Peyer's patch (tissue), 4 donors: Measurements from ENCODE around the gene BIRC7. TPM values are rescaled to one million over a fixed set of nuclear protein-coding genes. Genes with fewer than 3 reads are reported as not detected.

Source experiments
- DNase-seq, 3 donors: peaks; one replicate each; pipeline ENCODE4 v3.0.0-alpha.2; 2017 to 2019
- H3K27ac ChIP-seq, 4 donors: fragments of 200-600 bp; sonication (generic); one replicate each; pipeline ENCODE4 v1.5.1; 2016 to 2019
- H3K27me3 ChIP-seq, 2 donors: fragments of 200-600 bp; sonication (generic); one replicate each; pipeline ENCODE4 v1.5.1; 2019
- H3K36me3 ChIP-seq, 3 donors: fragments of 200-600 bp; sonication (generic); one replicate each; pipeline ENCODE4 v1.5.1; 2016 to 2019
- H3K4me1 ChIP-seq, 4 donors: fragments of 200-600 bp; sonication (generic); one replicate each; pipeline ENCODE4 v1.5.1; 2016 to 2019
- H3K4me3 ChIP-seq, 4 donors: fragments of 200-600 bp; sonication (generic); 1 replicate in 3 of 4; 2 replicates in 1 of 4; pipeline ENCODE4 v1.5.1; 2016 to 2019; ENCODE audit warnings: mild to moderate bottlenecking in 1 of 4
- H3K9me3 ChIP-seq, 4 donors: fragments of 200-600 bp; sonication (generic); one replicate each; pipeline ENCODE4 v1.5.1; 2016 to 2019; ENCODE audit warnings: mild to moderate bottlenecking in 1 of 4
- POLR2A ChIP-seq, 2 donors: fragments of 450-650 bp; IDR thresholded peaks; one replicate each; pipeline ENCODE4 v1.5.1; 2017; ENCODE audit warnings: antibody characterized with exemption in 2 of 2, mild to moderate bottlenecking in 2 of 2, moderate library complexity in 2 of 2
- total RNA-seq, 4 donors: library from RNA; depleted of rRNA; stranded (reverse); fragments of >200 nt; gene quantifications; one replicate each; pipeline ENCODE4 v1.1.0, GENCODE V29; 2016
- TF ChIP-seq, protein P1 (sequence below), 6 experiments: fragments of 450-650 bp in 4 of 6; fragments of 200-600 bp in 2 of 6; sonication (generic) in 1 of 6; IDR thresholded peaks; one replicate each; pipeline ENCODE4 v1.5.1; 2017 to 2019; ENCODE audit warnings: antibody characterized with exemption in 6 of 6, mild to moderate bottlenecking in 3 of 6, moderate library complexity in 1 of 6

The BIRC7 gene
- total RNA-seq, 4 donors from 2014 or later, result not detected

DNA sequence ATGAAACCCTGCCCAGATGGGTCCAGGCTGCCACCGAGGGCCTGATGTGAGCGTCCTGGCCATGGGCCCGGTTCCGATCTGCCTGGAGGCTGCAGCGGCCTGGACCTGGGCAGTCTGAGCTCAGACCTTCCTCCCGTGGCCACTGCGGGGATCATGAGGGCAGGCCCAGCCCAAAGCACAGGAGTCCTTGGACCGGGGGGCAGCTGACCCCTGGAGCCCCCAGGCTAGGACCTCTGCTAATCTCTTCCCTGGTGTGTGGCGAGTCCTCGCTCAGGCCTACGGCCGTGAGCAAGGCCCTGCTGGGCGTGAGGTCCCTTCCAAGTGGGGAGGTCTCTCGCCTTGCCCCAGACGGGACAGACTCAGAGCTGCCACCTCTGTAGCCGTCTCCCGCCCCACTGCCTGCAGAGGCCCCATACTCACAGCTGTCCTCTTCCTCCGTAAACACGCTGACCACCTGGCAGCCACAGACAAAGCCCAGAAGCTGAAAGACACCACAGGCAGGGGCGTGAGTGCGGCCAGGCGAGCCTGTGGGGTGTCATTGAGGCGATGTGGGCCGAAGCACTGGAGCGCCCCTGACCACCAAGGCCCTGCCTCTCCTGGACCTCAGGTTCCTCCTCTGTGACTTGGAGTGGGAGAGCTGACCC lies 8.0 kb downstream of the BIRC7 start:
- Histone ChIP-seq H3K36me3 (no peaks in the 10 kb centered on the region), H3K9me3 (no peaks in the 10 kb centered on the region), H3K27ac (no peak overlapping the region), H3K4me1 (no peaks in the 10 kb centered on the region), H3K27me3 (peaks cover 0 to 8% of the 10 kb centered on the region in 2 donors), H3K4me3 (no peak overlapping the region)
- TF ChIP-seq, protein P1, sequence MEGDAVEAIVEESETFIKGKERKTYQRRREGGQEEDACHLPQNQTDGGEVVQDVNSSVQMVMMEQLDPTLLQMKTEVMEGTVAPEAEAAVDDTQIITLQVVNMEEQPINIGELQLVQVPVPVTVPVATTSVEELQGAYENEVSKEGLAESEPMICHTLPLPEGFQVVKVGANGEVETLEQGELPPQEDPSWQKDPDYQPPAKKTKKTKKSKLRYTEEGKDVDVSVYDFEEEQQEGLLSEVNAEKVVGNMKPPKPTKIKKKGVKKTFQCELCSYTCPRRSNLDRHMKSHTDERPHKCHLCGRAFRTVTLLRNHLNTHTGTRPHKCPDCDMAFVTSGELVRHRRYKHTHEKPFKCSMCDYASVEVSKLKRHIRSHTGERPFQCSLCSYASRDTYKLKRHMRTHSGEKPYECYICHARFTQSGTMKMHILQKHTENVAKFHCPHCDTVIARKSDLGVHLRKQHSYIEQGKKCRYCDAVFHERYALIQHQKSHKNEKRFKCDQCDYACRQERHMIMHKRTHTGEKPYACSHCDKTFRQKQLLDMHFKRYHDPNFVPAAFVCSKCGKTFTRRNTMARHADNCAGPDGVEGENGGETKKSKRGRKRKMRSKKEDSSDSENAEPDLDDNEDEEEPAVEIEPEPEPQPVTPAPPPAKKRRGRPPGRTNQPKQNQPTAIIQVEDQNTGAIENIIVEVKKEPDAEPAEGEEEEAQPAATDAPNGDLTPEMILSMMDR (IDR thresholded peaks at IDR 0.05), result no peak
- TF ChIP-seq POLR2A (IDR thresholded peaks at IDR 0.05), result no peak
- no peak for DNase-seq

DNA sequence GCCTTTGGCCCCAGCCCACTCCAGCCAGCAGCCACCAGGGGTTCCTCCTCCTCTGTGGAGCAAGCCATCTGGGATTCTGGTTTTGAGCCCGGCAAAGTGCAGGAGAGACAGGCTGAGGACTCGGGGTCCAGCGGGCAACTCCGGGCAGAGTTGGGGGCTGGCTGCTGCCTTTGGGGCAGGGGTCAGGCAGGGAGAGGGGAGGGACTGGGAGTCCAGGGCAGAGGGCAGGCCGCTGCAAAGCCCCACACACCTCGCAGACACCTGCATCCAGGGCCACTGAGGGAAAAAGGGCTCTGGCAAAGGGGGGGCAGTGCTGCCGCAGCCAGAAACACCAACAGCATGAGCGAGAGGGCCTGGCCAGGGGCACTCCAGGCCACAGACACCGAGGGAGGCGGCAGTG lies 8.8 kb downstream of the BIRC7 start:
- Histone ChIP-seq H3K4me1 (no peaks in the 10 kb centered on the region), H3K27ac (no peak overlapping the region), H3K9me3 (no peaks in the 10 kb centered on the region), H3K4me3 (no peak overlapping the region), H3K27me3 (peaks cover 0 to 8% of the 10 kb centered on the region in 2 donors), H3K36me3 (no peaks in the 10 kb centered on the region)
- no peak for TF ChIP-seq POLR2A (IDR thresholded peaks at IDR 0.05)
- TF ChIP-seq, protein P1 (IDR thresholded peaks at IDR 0.05), result no peak
- DNase-seq, result no peak

DNA sequence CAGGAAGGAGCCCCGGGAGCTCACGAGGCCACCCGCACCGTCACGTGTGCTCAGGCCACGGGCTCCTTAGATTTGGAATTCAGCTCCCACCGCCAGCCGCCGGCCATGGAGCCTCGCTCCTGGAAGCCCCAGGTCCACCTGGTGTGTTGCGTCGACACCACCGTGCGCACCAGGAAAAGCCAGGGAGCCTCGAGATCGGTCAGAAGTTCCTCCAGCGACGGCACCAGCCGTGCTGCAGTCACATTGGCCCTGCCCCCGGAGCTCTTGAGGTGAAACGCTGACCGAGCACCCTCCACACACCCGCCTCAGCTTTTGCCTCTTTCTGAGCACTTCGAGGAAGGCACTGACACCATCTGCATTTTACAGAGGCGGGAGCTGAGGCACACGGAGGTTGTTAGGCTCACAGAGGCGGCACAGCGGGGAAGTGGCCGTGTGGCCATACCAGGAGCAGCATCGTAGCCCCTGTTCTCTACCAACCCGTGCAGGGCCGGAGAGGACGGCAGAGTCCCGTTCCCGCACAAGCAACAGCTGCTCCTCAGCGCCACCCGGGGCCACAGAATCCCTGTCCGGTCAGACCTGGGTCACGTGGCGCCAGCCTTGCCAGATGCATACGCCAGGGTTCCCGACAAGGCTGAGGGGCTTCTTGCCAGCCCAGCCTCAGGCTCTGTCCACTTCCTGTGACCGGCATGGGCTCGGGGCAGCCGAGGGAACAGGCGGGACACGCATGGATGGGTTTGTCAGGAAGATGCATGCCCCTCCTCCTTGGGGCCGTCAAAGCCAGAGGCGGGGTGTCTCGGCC lies 11.0 kb downstream of the BIRC7 start:
- Histone ChIP-seq H3K36me3 (no peaks in the 10 kb centered on the region), H3K9me3 (no peaks in the 10 kb centered on the region), H3K27ac (no peak overlapping the region), H3K4me3 (no peak overlapping the region), H3K4me1 (no peaks in the 10 kb centered on the region), H3K27me3 (peaks cover 0 to 8% of the 10 kb centered on the region in 2 donors)
- TF ChIP-seq, protein P1 (IDR thresholded peaks at IDR 0.05), result no peak
- TF ChIP-seq POLR2A (IDR thresholded peaks at IDR 0.05), result no peak
- DNase-seq, result no peak

DNA sequence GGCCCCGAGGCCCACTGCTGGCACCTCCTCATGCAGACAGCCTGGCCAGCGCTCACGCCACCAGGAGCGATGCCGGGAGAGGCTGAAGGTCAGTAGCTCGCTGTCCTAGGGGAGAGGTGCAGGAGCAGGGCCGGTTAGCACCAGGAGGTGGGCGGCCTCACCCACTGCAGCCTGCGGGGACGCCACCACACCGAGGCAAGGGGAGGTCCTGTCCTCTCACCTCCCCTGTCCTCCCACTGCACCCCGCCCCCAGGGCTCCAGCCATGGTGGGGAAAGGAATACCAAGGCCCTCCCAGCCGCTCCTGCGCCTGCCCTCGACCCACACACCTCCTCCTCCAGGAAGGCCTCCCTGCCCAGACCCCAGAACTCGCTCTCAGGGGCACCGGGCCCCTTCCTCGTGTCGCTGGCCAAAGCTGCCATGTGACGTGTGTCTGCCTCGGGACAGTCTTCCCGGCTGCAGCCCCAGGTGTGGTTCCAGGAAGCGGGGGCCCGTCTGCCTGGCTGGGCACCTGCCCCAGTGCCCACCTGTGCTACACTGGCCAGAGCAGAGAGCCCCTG lies 12.0 kb downstream of the BIRC7 start:
- DNase-seq, result no peak
- Histone ChIP-seq H3K4me3 (no peak overlapping the region), H3K27me3 (peaks cover 0 to 8% of the 10 kb centered on the region in 2 donors), H3K36me3 (no peaks in the 10 kb centered on the region), H3K4me1 (no peaks in the 10 kb centered on the region), H3K27ac (no peak overlapping the region), H3K9me3 (no peaks in the 10 kb centered on the region)
- TF ChIP-seq, protein P1 (IDR thresholded peaks at IDR 0.05), result no peak

- TF ChIP-seq, protein P1 (IDR thresholded peaks at IDR 0.05), result no peak
- no peak overlapping the region for H3K4me3 ChIP-seq
- no peak for DNase-seq
- peaks cover 0 to 16% of the 10 kb centered on the region in 2 donors for H3K27me3 ChIP-seq
- H3K4me1 ChIP-seq, result peaks cover 0 to 6% (median 5%) of the 10 kb centered on the region in 4 donors
- no peaks in the 10 kb centered on the region for H3K9me3 ChIP-seq
- no peak overlapping the region for H3K27ac ChIP-seq
- no peaks in the 10 kb centered on the region for H3K36me3 ChIP-seq
Observed at GRCh38 chr20:63248835-63249591, 13.3 kb downstream of the BIRC7 start.
